HUDEP-2 (cell line): Measurements from ENCODE around the gene PRPF8.
A peak's percentile ranks its signal among the peaks of the same experiment; 100 is the strongest.

Experiments
- DNase-seq, 76 experiments: peaks; one replicate each; lab custom pipeline; 2025; ENCODE audit not compliant: unreplicated experiment in 76 of 76; lab: John Stamatoyannopoulos, UW

Gene PRPF8

GRCh38 chr17:1628856-1629503, 55.7 kb downstream of the PRPF8 start:
- peak in 75 of 76 experiments; percentile 58 to 96 (median 91) for DNase-seq

GRCh38 chr17:1627982-1628855, 56.4 kb downstream of the PRPF8 start, which contains the start of gene SLC43A2:
SLC43A2 (minus strand) TSS chr17:1628834; CDS start chr17:1627874, 960 bp downstream.
- DNase-seq, result peak in 68 of 76 experiments; percentile 25 to 83 (median 65)

- DNase-seq, result peak in 26 of 76 experiments; percentile 5 to 47 (median 22)
These were observed 57.3 kb downstream of the PRPF8 start for GRCh38 chr17:1627182-1627981.

GRCh38 chr17:1626333-1626732, 58.3 kb downstream of the PRPF8 start:
- no peak for DNase-seq

- peak in 4 of 76 experiments; percentile 12 to 38 (median 25) for DNase-seq
These were observed 59.1 kb downstream of the PRPF8 start for GRCh38 chr17:1625581-1625980.

- DNase-seq, result no peak
These were observed 59.6 kb downstream of the PRPF8 start for GRCh38 chr17:1625053-1625452.

- no peak for DNase-seq
These were observed 60.0 kb downstream of the PRPF8 start for GRCh38 chr17:1624650-1625049.

GRCh38 chr17:1623057-1623630, 61.5 kb downstream of the PRPF8 start:
- DNase-seq, result no peak

- no peak for DNase-seq
These were observed 63.3 kb downstream of the PRPF8 start for GRCh38 chr17:1621273-1621954.

GRCh38 chr17:1620486-1620885, 64.2 kb downstream of the PRPF8 start:
- DNase-seq, result no peak

- DNase-seq, result no peak
These were observed 67.0 kb downstream of the PRPF8 start for GRCh38 chr17:1617620-1618174.

- no peak for DNase-seq
These were observed 68.6 kb downstream of the PRPF8 start for GRCh38 chr17:1616101-1616500.

- DNase-seq, result no peak
These were observed 72.3 kb downstream of the PRPF8 start for GRCh38 chr17:1612400-1612799.

GRCh38 chr17:1611715-1612114, 73.0 kb downstream of the PRPF8 start:
- no peak for DNase-seq

GRCh38 chr17:1608676-1609075, 76.0 kb downstream of the PRPF8 start:
- no peak for DNase-seq

GRCh38 chr17:1607971-1608320, 76.7 kb downstream of the PRPF8 start:
- DNase-seq, result no peak

- no peak for DNase-seq
These were observed 78.2 kb downstream of the PRPF8 start for GRCh38 chr17:1606352-1606985.

- no peak for DNase-seq
These were observed 78.9 kb downstream of the PRPF8 start for GRCh38 chr17:1605681-1606351.
